Measurements from ENCODE around the gene AKAP6.

AKAP6 gene

GRCh38 chr14:32696325-32697091, 367.4 kb downstream of the AKAP6 start:
- Histone ChIP-seq H3K36me3 (replicated peaks) (no peaks in the 10 kb centered on the region), H3K27me3 (replicated peaks) (no peaks in the 10 kb centered on the region), H3K4me3 (ENCODE audit: low read depth, low read length) (no peak overlapping the region), H3K27ac (no peak overlapping the region)
- in situ Hi-C loops (cut with HindIII; ENCODE audit: low pct_ligation_motif_present, low sequenced_read_pairs) = no loop called here
- TF ChIP-seq, protein P1, sequence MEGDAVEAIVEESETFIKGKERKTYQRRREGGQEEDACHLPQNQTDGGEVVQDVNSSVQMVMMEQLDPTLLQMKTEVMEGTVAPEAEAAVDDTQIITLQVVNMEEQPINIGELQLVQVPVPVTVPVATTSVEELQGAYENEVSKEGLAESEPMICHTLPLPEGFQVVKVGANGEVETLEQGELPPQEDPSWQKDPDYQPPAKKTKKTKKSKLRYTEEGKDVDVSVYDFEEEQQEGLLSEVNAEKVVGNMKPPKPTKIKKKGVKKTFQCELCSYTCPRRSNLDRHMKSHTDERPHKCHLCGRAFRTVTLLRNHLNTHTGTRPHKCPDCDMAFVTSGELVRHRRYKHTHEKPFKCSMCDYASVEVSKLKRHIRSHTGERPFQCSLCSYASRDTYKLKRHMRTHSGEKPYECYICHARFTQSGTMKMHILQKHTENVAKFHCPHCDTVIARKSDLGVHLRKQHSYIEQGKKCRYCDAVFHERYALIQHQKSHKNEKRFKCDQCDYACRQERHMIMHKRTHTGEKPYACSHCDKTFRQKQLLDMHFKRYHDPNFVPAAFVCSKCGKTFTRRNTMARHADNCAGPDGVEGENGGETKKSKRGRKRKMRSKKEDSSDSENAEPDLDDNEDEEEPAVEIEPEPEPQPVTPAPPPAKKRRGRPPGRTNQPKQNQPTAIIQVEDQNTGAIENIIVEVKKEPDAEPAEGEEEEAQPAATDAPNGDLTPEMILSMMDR (IDR thresholded peaks at IDR 0.05; ENCODE audit: low read depth, low read length, missing control alignments) = no peak
- no peak for DNase-seq

- H3K27me3 ChIP-seq (replicated peaks) = no peaks in the 10 kb centered on the region
- DNase-seq = no peak
- no peaks in the 10 kb centered on the region for H3K36me3 ChIP-seq (replicated peaks)
- no peak overlapping the region for H3K27ac ChIP-seq
- TF ChIP-seq, protein P1 (IDR thresholded peaks at IDR 0.05; ENCODE audit: low read depth, low read length, missing control alignments) = no peak
- H3K4me3 ChIP-seq (ENCODE audit: low read depth, low read length) = no peak overlapping the region
- in situ Hi-C loops (cut with HindIII; ENCODE audit: low pct_ligation_motif_present, low sequenced_read_pairs) = no loop called here
Measured at GRCh38 chr14:32697114-32697513, 368.0 kb downstream of the AKAP6 start.

- H3K4me3 ChIP-seq (ENCODE audit: low read depth, low read length) = no peak overlapping the region
- no peak overlapping the region for H3K27ac ChIP-seq
- peak; percentile 36 for DNase-seq
- in situ Hi-C loops (cut with HindIII; ENCODE audit: low pct_ligation_motif_present, low sequenced_read_pairs) = no loop called here
- H3K36me3 ChIP-seq (replicated peaks) = no peaks in the 10 kb centered on the region
- TF ChIP-seq, protein P1 (IDR thresholded peaks at IDR 0.05; ENCODE audit: low read depth, low read length, missing control alignments) = no peak
- no peaks in the 10 kb centered on the region for H3K27me3 ChIP-seq (replicated peaks)
Measured at GRCh38 chr14:32697704-32698103, 368.6 kb downstream of the AKAP6 start.

DNA sequence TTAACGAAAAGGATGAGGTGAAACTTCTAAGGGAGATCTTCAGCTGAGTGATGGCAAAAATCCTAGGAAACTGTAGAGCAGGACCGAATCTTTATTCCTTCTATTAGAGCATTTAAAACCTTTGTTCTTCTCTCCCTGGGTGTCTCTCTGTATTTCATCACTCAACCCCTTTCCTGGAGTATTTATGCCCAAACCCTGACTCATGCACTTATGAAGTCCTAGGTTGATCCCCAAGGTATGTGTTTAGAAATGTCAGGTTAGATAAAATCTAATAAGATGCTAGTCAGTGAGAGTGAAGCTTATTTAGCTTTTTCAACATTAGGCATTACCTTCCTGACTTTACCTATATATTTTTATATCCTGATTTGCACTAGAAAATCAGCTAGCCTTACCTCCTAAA, 369.7 kb downstream of the AKAP6 start:
- no peak for DNase-seq
- no peaks in the 10 kb centered on the region for H3K27me3 ChIP-seq (replicated peaks)
- no peak overlapping the region for H3K4me3 ChIP-seq (ENCODE audit: low read depth, low read length)
- no peaks in the 10 kb centered on the region for H3K36me3 ChIP-seq (replicated peaks)
- TF ChIP-seq, protein P1 (IDR thresholded peaks at IDR 0.05; ENCODE audit: low read depth, low read length, missing control alignments) = no peak
- in situ Hi-C loops (cut with HindIII; ENCODE audit: low pct_ligation_motif_present, low sequenced_read_pairs) = no loop called here
- H3K27ac ChIP-seq = no peak overlapping the region

GRCh38 chr14:32701475-32701874, 372.4 kb downstream of the AKAP6 start:
- TF ChIP-seq, protein P1 (IDR thresholded peaks at IDR 0.05; ENCODE audit: low read depth, low read length, missing control alignments) = no peak
- Histone ChIP-seq H3K27ac (no peak overlapping the region), H3K4me3 (ENCODE audit: low read depth, low read length) (no peak overlapping the region), H3K36me3 (replicated peaks) (no peaks in the 10 kb centered on the region), H3K27me3 (replicated peaks) (no peaks in the 10 kb centered on the region)
- in situ Hi-C loops (cut with HindIII; ENCODE audit: low pct_ligation_motif_present, low sequenced_read_pairs) = no loop called here
- no peak for DNase-seq

GRCh38 chr14:32702088-32702487, 373.0 kb downstream of the AKAP6 start:
- no peak for DNase-seq
- no peaks in the 10 kb centered on the region for H3K27me3 ChIP-seq (replicated peaks)
- H3K36me3 ChIP-seq (replicated peaks) = no peaks in the 10 kb centered on the region
- no peak overlapping the region for H3K27ac ChIP-seq
- TF ChIP-seq, protein P1 (IDR thresholded peaks at IDR 0.05; ENCODE audit: low read depth, low read length, missing control alignments) = no peak
- H3K4me3 ChIP-seq (ENCODE audit: low read depth, low read length) = no peak overlapping the region
- in situ Hi-C loops (cut with HindIII; ENCODE audit: low pct_ligation_motif_present, low sequenced_read_pairs) = no loop called here
